ENCODE data around the gene CFAP299.

The CFAP299 gene

GRCh38 chr4:80526697-80527096 lies 191.2 kb downstream of the CFAP299 start:
- Histone ChIP-seq H4K20me1 (ENCODE audit: insufficient read depth, low read length) (no peaks in the 10 kb centered on the region), H3F3A (ENCODE audit: insufficient read depth, low read length) (no peaks in the 10 kb centered on the region), H3K4me1 (ENCODE audit: insufficient read depth, low read length, severe bottlenecking) (peaks cover 52% of the 10 kb centered on the region), H3K4me2 (ENCODE audit: low read length) (no peak overlapping the region), H3K9ac (ENCODE audit: low read length) (no peak overlapping the region), H3K36me3 (ENCODE audit: insufficient read depth, low read length) (peaks cover 5% of the 10 kb centered on the region; the same call in 1 of the 2 replicates), H3K9me3 (ENCODE audit: low read length) (peaks cover 8% of the 10 kb centered on the region; the same call in 1 of the 2 replicates), H3K27me3 (ENCODE audit: insufficient read depth, low read length) (no peaks in the 10 kb centered on the region), H3K9me2 (ENCODE audit: low read depth, low read length) (no peaks in the 10 kb centered on the region), H3K79me2 (ENCODE audit: insufficient read depth, low read length) (no peaks in the 10 kb centered on the region), H3K27ac (ENCODE audit: low read depth, low read length, poor library complexity, severe bottlenecking) (no peak overlapping the region), H3K4me3 (ENCODE audit: low read depth, low read length, poor library complexity, severe bottlenecking) (no peak overlapping the region), H2AFZ (ENCODE audit: low read length) (no peak overlapping the region)
- TF ChIP-seq CTCF (IDR thresholded peaks at IDR 0.05; ENCODE audit: low read length): no peak
- TF ChIP-seq EZH2 (IDR thresholded peaks at IDR 0.05; ENCODE audit: borderline replicate concordance, low read length): no peak

DNA sequence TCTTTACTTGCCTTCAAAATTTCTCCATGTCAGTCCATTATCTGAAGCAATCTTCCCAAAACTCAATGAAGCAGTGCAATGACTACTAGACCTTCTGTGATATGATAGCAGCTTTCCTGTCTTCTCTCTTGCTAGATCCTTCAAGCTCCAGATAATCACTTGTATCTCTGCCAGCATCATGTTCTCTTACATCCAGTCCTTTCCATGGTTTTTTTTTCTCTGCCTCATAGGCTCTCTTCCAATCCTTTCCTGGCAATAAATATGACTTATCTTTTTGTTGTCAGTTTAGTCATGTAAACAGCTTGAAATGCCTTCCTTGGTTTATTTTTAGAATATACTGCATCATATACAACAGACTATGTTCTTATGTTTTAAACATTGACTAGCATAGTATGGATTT lies 193.5 kb downstream of the CFAP299 start:
- TF ChIP-seq CTCF (IDR thresholded peaks at IDR 0.05; ENCODE audit: low read length) (no peak), EZH2 (IDR thresholded peaks at IDR 0.05; ENCODE audit: borderline replicate concordance, low read length) (no peak)
- Histone ChIP-seq H3K9me2 (ENCODE audit: low read depth, low read length) (no peaks in the 10 kb centered on the region), H3K36me3 (ENCODE audit: insufficient read depth, low read length) (no peaks in the 10 kb centered on the region; the same call in 1 of the 2 replicates), H4K20me1 (ENCODE audit: insufficient read depth, low read length) (no peaks in the 10 kb centered on the region), H3K9ac (ENCODE audit: low read length) (no peak overlapping the region), H3K4me2 (ENCODE audit: low read length) (no peak overlapping the region), H3K27ac (ENCODE audit: low read depth, low read length, poor library complexity, severe bottlenecking) (peak overlapping the region; percentile 49), H3K79me2 (ENCODE audit: insufficient read depth, low read length) (no peaks in the 10 kb centered on the region), H3K9me3 (ENCODE audit: low read length) (0 out of 2 replicates have a peak, but pooled peaks cover 4% of the 10 kb centered on the region), H2AFZ (ENCODE audit: low read length) (no peak overlapping the region), H3K4me3 (ENCODE audit: low read depth, low read length, poor library complexity, severe bottlenecking) (no peak overlapping the region), H3K4me1 (ENCODE audit: insufficient read depth, low read length, severe bottlenecking) (peaks cover 73% of the 10 kb centered on the region), H3F3A (ENCODE audit: insufficient read depth, low read length) (no peaks in the 10 kb centered on the region), H3K27me3 (ENCODE audit: insufficient read depth, low read length) (no peaks in the 10 kb centered on the region)

DNA sequence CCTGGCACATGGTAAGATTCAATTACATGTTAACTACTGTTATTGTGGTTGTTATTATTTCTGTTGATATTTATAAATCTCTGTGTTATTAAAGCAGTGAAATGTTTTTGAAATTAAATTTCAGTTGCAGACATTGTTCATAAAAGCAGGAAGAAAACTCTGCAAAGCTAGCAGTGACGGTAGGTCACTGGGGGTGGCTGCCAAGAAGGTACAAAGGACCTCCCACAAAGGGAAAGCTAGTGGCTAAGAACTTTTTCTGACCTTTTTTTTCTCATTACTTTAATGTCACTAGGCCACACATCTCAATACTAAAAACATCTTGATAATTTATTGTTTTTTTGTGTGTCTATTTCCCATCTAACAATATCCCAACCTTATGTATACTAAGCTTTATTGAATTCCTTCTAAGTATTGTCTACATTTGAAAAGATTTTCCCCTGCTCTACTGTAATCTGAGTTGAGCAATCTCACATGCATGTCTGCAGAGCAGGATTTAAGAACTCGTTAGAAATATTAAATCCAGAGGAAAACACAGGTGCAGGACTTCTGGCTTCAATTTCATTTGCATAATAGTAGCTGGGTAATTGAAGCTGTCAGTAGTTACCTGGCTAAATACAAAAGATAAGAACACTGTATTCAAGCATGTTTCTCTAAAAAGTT lies 197.3 kb downstream of the CFAP299 start:
- Histone ChIP-seq H3K9me3 (ENCODE audit: low read length) (no peaks in the 10 kb centered on the region), H3K4me1 (ENCODE audit: insufficient read depth, low read length, severe bottlenecking) (peaks cover 65% of the 10 kb centered on the region), H3K36me3 (ENCODE audit: insufficient read depth, low read length) (no peaks in the 10 kb centered on the region), H4K20me1 (ENCODE audit: insufficient read depth, low read length) (no peaks in the 10 kb centered on the region), H3F3A (ENCODE audit: insufficient read depth, low read length) (no peaks in the 10 kb centered on the region), H3K79me2 (ENCODE audit: insufficient read depth, low read length) (no peaks in the 10 kb centered on the region), H3K27ac (ENCODE audit: low read depth, low read length, poor library complexity, severe bottlenecking) (peak overlapping the region; percentile 94), H3K4me2 (ENCODE audit: low read length) (peak overlapping the region; percentile 46), H2AFZ (ENCODE audit: low read length) (no peak overlapping the region), H3K9me2 (ENCODE audit: low read depth, low read length) (no peaks in the 10 kb centered on the region), H3K4me3 (ENCODE audit: low read depth, low read length, poor library complexity, severe bottlenecking) (peak overlapping the region; percentile 8), H3K27me3 (ENCODE audit: insufficient read depth, low read length) (no peaks in the 10 kb centered on the region), H3K9ac (ENCODE audit: low read length) (peak overlapping the region; percentile 48)
- TF ChIP-seq CTCF (IDR thresholded peaks at IDR 0.05; ENCODE audit: low read length): no peak
- TF ChIP-seq EZH2 (IDR thresholded peaks at IDR 0.05; ENCODE audit: borderline replicate concordance, low read length): no peak
